Gastroesophageal sphincter (tissue), 3 donors: ENCODE results near the gene RHBDF1.

Source experiments
- CTCF ChIP-seq, 4 experiments: fragments of 200-600 bp in 2 of 4; fragments of 450-650 bp in 2 of 4; sonication (generic) in 1 of 4; IDR thresholded peaks; one replicate each; pipeline ENCODE4 v1.5.1; 2017 to 2019; ENCODE audit warnings: antibody characterized with exemption in 4 of 4, mild to moderate bottlenecking in 2 of 4, moderate library complexity in 2 of 4
- EP300 ChIP-seq: sonication (generic); formaldehyde crosslinking; IDR thresholded peaks from one replicate; pipeline ENCODE4 v1.6.1; 2017; ENCODE audit warnings: antibody characterized with exemption, mild to moderate bottlenecking
- POLR2A ChIP-seq, 2 donors: fragments of 450-650 bp; IDR thresholded peaks; one replicate each; pipeline ENCODE4 v1.6.1; 2017; ENCODE audit warnings: antibody characterized with exemption in 2 of 2, mild to moderate bottlenecking in 2 of 2, moderate library complexity in 1 of 2
- POLR2AphosphoS5 ChIP-seq: sonication (generic); formaldehyde crosslinking; IDR thresholded peaks from one replicate; pipeline ENCODE4 v1.6.1; 2017; ENCODE audit warnings: antibody characterized with exemption

- TF ChIP-seq CTCF (IDR thresholded peaks at IDR 0.05) (peak in 2 of 4 experiments; percentile 49 to 65), POLR2A (IDR thresholded peaks at IDR 0.05) (no peak), POLR2AphosphoS5 (no peak), EP300 (no peak)
Measured at GRCh38 chr16:117379-118365, 45.2 kb upstream of the RHBDF1 start.
